Naive B cell (primary cell): ENCODE results near the gene ULK4. TPM values are rescaled to one million over a fixed set of nuclear protein-coding genes. Genes with fewer than 3 reads are reported as not detected.
A peak's percentile ranks its signal among the peaks of the same experiment; 100 is the strongest.

ENCODE experiments used
- ATAC-seq, 2 donors: fragments of 150-1000 bp; cut with Tn5 transposase; 2 replicates each; pipeline ENCODE4 v1.10.0; 2021; ENCODE audit warnings: low read depth in 2 of 2, mild to moderate bottlenecking in 2 of 2, moderate library complexity in 2 of 2
- DNase-seq: peaks from one replicate; pipeline ENCODE4 v3.0.0; 2022
- H3K27ac Mint-ChIP-seq, 6 donors: one replicate each; pipeline ENCODE4 v1.8.0; 2020 to 2022; ENCODE audit warnings: mild to moderate bottlenecking in 6 of 6, mixed read lengths in 6 of 6, moderate library complexity in 5 of 6, inconsistent platforms in 2 of 6
- H3K27me3 Mint-ChIP-seq, 3 donors: one replicate each; pipeline ENCODE4 v1.8.0; 2021 to 2022; ENCODE audit warnings: mixed read lengths in 3 of 3, mild to moderate bottlenecking in 1 of 3
- H3K36me3 Mint-ChIP-seq, 2 donors: one replicate each; pipeline ENCODE4 v1.8.0; 2020 to 2022; ENCODE audit warnings: mixed read lengths in 2 of 2, inconsistent platforms in 1 of 2, mild to moderate bottlenecking in 1 of 2
- H3K4me1 Mint-ChIP-seq, 3 donors: one replicate each; pipeline ENCODE4 v1.8.0; 2020 to 2022; ENCODE audit warnings: mixed read lengths in 3 of 3, inconsistent platforms in 1 of 3, mild to moderate bottlenecking in 1 of 3, moderate library complexity in 1 of 3
- H3K4me3 Mint-ChIP-seq, 8 donors: one replicate each; pipeline ENCODE4 v1.8.0; 2020 to 2022; ENCODE audit warnings: mild to moderate bottlenecking in 8 of 8, mixed read lengths in 8 of 8, moderate library complexity in 8 of 8, inconsistent platforms in 2 of 8
- H3K9me3 Mint-ChIP-seq, 7 donors: one replicate each; pipeline ENCODE4 v1.8.0; 2020 to 2022; ENCODE audit warnings: mixed read lengths in 7 of 7, mild to moderate bottlenecking in 5 of 7, inconsistent platforms in 2 of 7, moderate library complexity in 1 of 7
- polyA plus RNA-seq, 6 donors: library from polyadenylated mRNA; unstranded; fragments of 300-500 nt; fragmentation: Illumina TruSeq; gene quantifications; one replicate each; pipeline ENCODE4 v1.2.3, GENCODE V29; 2021; ENCODE audit warnings: low read depth in 6 of 6

ULK4 gene
- polyA plus RNA-seq, 6 donors from 2014 or later = 5.5 to 20.8 (median 10.3) TPM

DNA sequence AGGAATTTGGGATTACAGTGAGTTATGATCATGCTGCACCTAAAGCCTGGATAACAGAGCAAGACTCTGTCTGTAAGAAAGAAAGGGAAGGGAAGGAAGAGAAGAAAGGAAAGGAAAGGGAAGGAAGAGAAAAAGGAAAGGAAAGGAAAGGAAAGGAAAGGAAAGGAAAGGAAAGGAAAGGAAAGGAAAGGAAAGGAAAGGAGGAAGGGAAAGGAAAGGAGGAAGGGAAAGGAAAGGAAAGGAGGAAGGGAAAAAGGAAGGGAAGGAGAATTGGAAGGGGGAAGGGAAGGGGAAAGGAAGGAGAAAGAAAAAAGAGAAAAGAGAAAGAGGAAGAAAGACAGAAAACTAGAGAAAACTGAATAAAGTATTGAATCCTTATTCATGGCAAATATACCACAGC lies 359.8 kb downstream of the ULK4 start:
- no peak overlapping the region for H3K4me3 Mint-ChIP-seq
- no peak for DNase-seq
- H3K27me3 Mint-ChIP-seq = no peaks in the 10 kb centered on the region
- H3K9me3 Mint-ChIP-seq = peaks cover 0 to 2% (median 0%) of the 10 kb centered on the region in 7 donors
- H3K27ac Mint-ChIP-seq = no peak overlapping the region
- peaks cover 9 to 11% (median 10%) of the 10 kb centered on the region in 3 donors for H3K4me1 Mint-ChIP-seq
- no peaks in the 10 kb centered on the region for H3K36me3 Mint-ChIP-seq
- no peak for ATAC-seq

DNA sequence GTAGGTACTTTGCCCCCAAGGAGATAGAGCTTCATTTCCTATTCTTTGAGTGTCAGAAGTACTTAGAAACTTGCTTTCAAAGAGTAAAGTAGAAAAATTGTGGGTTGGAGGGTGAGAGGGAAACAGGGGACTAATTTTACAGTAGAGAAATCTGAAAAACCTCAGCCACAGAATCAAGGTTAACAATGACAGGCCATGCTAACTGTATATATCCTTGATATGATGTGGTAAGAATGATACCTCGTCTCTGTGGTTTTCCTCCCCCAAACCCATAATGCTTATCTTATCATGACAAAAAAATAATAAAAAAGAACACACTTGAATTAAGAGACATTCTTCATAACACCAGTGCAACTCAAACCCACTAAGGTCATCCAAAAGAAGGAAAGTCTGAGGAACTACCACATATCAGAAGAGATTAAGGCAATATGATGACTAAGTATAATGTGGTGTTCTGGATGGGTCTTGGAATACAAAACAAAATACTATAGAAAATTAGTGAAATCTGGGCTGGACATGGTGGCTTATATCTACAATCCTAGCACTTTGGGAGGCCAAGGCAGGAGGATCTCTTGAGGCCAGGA lies 360.4 kb downstream of the ULK4 start:
- Mint-ChIP-seq H3K4me1 (peaks cover 9 to 12% (median 11%) of the 10 kb centered on the region in 3 donors), H3K36me3 (no peaks in the 10 kb centered on the region), H3K27ac (no peak overlapping the region), H3K4me3 (no peak overlapping the region), H3K27me3 (no peaks in the 10 kb centered on the region), H3K9me3 (peaks cover 0 to 2% (median 0%) of the 10 kb centered on the region in 7 donors)
- ATAC-seq (no peak), DNase-seq (no peak)

DNA sequence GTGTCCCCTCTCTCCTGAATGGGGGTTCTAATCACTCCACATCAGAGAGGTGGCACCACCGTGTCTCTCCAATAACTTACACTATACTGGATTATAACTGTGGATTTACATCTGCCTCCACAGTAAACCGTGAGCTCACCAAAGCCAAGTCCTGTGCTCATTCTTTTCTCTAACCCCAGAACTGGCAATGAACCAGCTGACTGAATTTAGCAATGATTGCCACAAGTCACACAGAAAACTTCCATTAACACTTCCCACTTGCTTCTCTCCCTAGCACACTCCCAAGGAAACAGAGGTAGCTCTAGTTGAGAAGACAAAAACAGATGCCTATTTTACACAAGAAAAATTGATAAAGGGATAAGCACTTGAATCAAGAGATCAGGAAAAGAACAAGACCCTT lies 361.3 kb downstream of the ULK4 start:
- Mint-ChIP-seq H3K4me1 (peaks cover 9 to 17% (median 11%) of the 10 kb centered on the region in 3 donors), H3K27me3 (no peaks in the 10 kb centered on the region), H3K36me3 (no peaks in the 10 kb centered on the region), H3K9me3 (peaks cover 0 to 2% (median 0%) of the 10 kb centered on the region in 7 donors), H3K4me3 (no peak overlapping the region), H3K27ac (no peak overlapping the region)
- DNase-seq = no peak
- no peak for ATAC-seq

- Mint-ChIP-seq H3K4me1 (peaks cover 11 to 22% (median 20%) of the 10 kb centered on the region in 3 donors), H3K27me3 (no peaks in the 10 kb centered on the region), H3K36me3 (no peaks in the 10 kb centered on the region), H3K4me3 (no peak overlapping the region), H3K9me3 (peaks cover 0 to 2% (median 0%) of the 10 kb centered on the region in 7 donors), H3K27ac (no peak overlapping the region)
- DNase-seq (no peak), ATAC-seq (no peak)
Measured at GRCh38 chr3:41599127-41599484, 362.8 kb downstream of the ULK4 start.

- H3K36me3 Mint-ChIP-seq = no peaks in the 10 kb centered on the region
- no peak for ATAC-seq
Measured at GRCh38 chr3:41598402-41599126, 363.3 kb downstream of the ULK4 start.

GRCh38 chr3:41593774-41594173 lies 368.1 kb downstream of the ULK4 start:
- Mint-ChIP-seq H3K27me3 (no peaks in the 10 kb centered on the region), H3K4me1 (peaks cover 8 to 26% (median 18%) of the 10 kb centered on the region in 3 donors), H3K9me3 (no peaks in the 10 kb centered on the region), H3K27ac (peak overlapping the region in 2 of 6 donors; percentile 28 to 86), H3K4me3 (no peak overlapping the region), H3K36me3 (peaks cover 0 to 11% of the 10 kb centered on the region in 2 donors)
- ATAC-seq (no peak), DNase-seq (no peak)

More at GRCh38 chr3:41598402-41599126, 363.3 kb downstream of the ULK4 start:
- Mint-ChIP-seq H3K4me3 (no peak overlapping the region), H3K9me3 (peaks cover 0 to 2% (median 0%) of the 10 kb centered on the region in 7 donors), H3K4me1 (peaks cover 8 to 22% (median 20%) of the 10 kb centered on the region in 3 donors), H3K27ac (no peak overlapping the region), H3K27me3 (no peaks in the 10 kb centered on the region)
- DNase-seq = no peak

GRCh38 chr3:41592753-41593510 lies 369.0 kb downstream of the ULK4 start:
- H3K4me1 Mint-ChIP-seq = peaks cover 4 to 23% (median 14%) of the 10 kb centered on the region in 3 donors
- no peak for ATAC-seq
- peaks cover 0 to 11% of the 10 kb centered on the region in 2 donors for H3K36me3 Mint-ChIP-seq
- no peak overlapping the region for H3K4me3 Mint-ChIP-seq
- H3K9me3 Mint-ChIP-seq = no peaks in the 10 kb centered on the region
- no peaks in the 10 kb centered on the region for H3K27me3 Mint-ChIP-seq
- no peak overlapping the region for H3K27ac Mint-ChIP-seq
- no peak for DNase-seq

GRCh38 chr3:41583014-41583413 lies 378.9 kb downstream of the ULK4 start:
- ATAC-seq (no peak), DNase-seq (no peak)
- no peak overlapping the region for H3K4me3 Mint-ChIP-seq
- peaks cover 14 to 16% of the 10 kb centered on the region in 2 donors for H3K36me3 Mint-ChIP-seq
- peaks cover 0 to 14% (median 5%) of the 10 kb centered on the region in 7 donors for H3K9me3 Mint-ChIP-seq
- no peak overlapping the region for H3K27ac Mint-ChIP-seq
- H3K27me3 Mint-ChIP-seq = no peaks in the 10 kb centered on the region
- peaks cover 10 to 38% (median 29%) of the 10 kb centered on the region in 3 donors for H3K4me1 Mint-ChIP-seq

- peaks cover 10 to 38% (median 29%) of the 10 kb centered on the region in 3 donors for H3K4me1 Mint-ChIP-seq
- H3K27ac Mint-ChIP-seq = peak overlapping the region in 2 of 6 donors; percentile 48 to 49
- DNase-seq (peak; percentile 62), ATAC-seq (peak; percentile 97 to 98)
- peaks cover 14 to 16% of the 10 kb centered on the region in 2 donors for H3K36me3 Mint-ChIP-seq
- H3K9me3 Mint-ChIP-seq = peaks cover 0 to 14% (median 5%) of the 10 kb centered on the region in 7 donors
- no peaks in the 10 kb centered on the region for H3K27me3 Mint-ChIP-seq
- peak overlapping the region in 3 of 8 donors; percentile 17 to 73 (median 65) for H3K4me3 Mint-ChIP-seq
Measured at GRCh38 chr3:41581700-41582099, 380.2 kb downstream of the ULK4 start.

DNA sequence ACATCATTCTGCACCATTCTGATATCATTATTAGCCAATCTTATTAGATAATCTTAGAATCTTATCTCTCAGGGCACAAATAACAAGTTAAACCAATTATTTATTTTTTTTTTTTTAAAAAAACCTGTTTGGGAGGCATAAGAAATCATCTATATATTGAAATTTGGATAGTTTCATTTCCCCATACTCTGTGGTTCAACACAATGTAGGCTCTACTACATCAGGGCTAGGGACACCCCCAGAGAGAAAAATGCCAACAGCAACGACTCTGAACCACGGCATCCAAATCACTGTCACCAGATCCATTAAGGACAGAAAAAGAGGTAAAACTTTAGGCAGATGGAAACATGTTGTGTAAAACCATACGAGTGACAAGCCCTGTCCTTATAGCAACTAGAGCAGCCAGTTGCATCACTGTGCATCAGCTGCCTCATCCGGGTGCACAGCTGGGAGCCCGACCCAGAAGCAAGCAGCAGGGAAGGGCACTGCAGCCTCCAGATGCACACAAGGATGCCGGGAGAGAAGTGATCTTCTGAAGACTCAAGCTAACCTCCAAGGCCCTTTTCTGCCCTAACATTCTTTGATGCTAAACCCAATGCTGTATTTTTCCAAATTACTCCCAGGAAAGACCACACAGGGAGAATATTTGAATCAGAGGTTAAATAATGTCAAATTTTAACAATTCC lies 381.5 kb downstream of the ULK4 start:
- peak; percentile 45 to 47 for ATAC-seq
- H3K27me3 Mint-ChIP-seq = no peaks in the 10 kb centered on the region
- H3K4me1 Mint-ChIP-seq = peaks cover 10 to 38% (median 29%) of the 10 kb centered on the region in 3 donors
- H3K36me3 Mint-ChIP-seq = peaks cover 6 to 9% of the 10 kb centered on the region in 2 donors
- H3K27ac Mint-ChIP-seq = peak overlapping the region in 1 of 6 donors; percentile 13
- DNase-seq = peak; percentile 24
- peaks cover 0 to 11% (median 5%) of the 10 kb centered on the region in 7 donors for H3K9me3 Mint-ChIP-seq
- peak overlapping the region in 4 of 8 donors; percentile 30 to 85 (median 38) for H3K4me3 Mint-ChIP-seq

DNA sequence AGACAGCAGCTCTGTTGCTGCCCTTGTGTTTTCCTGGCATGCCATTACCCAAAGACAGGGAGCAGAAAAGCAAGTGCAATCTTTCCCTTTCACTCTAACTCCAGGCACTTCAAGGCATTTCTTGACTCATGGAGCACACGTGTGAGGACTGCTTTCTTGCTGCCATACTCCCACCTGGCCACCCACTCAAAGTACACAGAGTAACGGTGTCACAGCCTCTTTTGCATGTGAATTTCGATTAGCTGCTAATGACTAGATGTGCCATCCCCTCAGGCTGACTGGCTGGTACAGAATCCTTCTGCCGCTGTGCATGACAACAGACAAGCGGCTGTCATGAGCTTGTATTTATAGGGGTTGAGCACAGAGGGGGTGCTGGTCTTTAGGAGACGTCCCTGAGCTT lies 382.0 kb downstream of the ULK4 start:
- ATAC-seq = no peak
- Mint-ChIP-seq H3K4me1 (peaks cover 10 to 38% (median 29%) of the 10 kb centered on the region in 3 donors), H3K36me3 (peaks cover 6 to 9% of the 10 kb centered on the region in 2 donors), H3K27me3 (no peaks in the 10 kb centered on the region), H3K27ac (no peak overlapping the region), H3K9me3 (peaks cover 0 to 11% (median 5%) of the 10 kb centered on the region in 7 donors), H3K4me3 (no peak overlapping the region)
- DNase-seq = no peak

- Mint-ChIP-seq H3K4me1 (peaks cover 14 to 41% (median 29%) of the 10 kb centered on the region in 3 donors), H3K27ac (no peak overlapping the region), H3K9me3 (peaks cover 0 to 11% (median 5%) of the 10 kb centered on the region in 7 donors), H3K27me3 (no peaks in the 10 kb centered on the region), H3K36me3 (peaks cover 6 to 9% of the 10 kb centered on the region in 2 donors), H3K4me3 (peak overlapping the region in 3 of 8 donors; percentile 10 to 41 (median 13))
- no peak for DNase-seq
- ATAC-seq = no peak
Measured at GRCh38 chr3:41578798-41579197, 383.1 kb downstream of the ULK4 start.

DNA sequence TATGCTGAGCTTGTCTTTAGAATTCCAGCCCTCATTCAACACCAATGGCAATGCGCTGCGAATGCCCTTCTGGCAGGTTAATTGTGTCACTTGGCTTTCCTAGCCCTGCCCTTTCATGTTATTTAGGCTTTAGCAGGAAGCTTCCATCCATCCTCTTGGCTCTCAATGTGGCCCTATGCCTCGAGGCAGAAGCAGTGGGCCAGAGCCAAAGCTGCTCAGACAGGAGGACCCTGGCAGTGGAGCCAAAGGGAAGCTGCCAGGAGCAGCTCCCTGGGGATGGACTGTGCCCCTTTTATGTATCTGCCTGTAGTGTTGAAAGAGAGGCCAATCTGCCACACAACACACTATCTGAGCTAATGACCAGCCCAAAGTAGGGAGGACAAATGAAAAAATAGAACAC lies 386.2 kb downstream of the ULK4 start:
- DNase-seq (no peak), ATAC-seq (no peak)
- H3K4me1 Mint-ChIP-seq = peaks cover 16 to 40% (median 28%) of the 10 kb centered on the region in 3 donors
- H3K36me3 Mint-ChIP-seq = peaks cover 6 to 9% of the 10 kb centered on the region in 2 donors
- no peak overlapping the region for H3K4me3 Mint-ChIP-seq
- H3K9me3 Mint-ChIP-seq = peaks cover 0 to 5% (median 0%) of the 10 kb centered on the region in 7 donors
- H3K27me3 Mint-ChIP-seq = no peaks in the 10 kb centered on the region
- no peak overlapping the region for H3K27ac Mint-ChIP-seq
